HepG2 (cell line): ENCODE measurements around the gene CORO7. TPM values are rescaled to one million over a fixed set of nuclear protein-coding genes. Genes with fewer than 3 reads are reported as not detected.
A peak's percentile ranks its signal among the peaks of the same experiment; 100 is the strongest.

Experiments used
- ATAC-seq: fragments of 200-7000 bp; cut with Tn5 transposase; 3 replicates; pipeline ENCODE4 v1.9.1; 2020; ENCODE audit warnings: mild to moderate bottlenecking, moderate library complexity
- BruUV-seq: library from RNA; stranded (reverse); fragments of 400-500 nt; replicated peaks from 2 replicates; lab custom pipeline; 2021; lab: Mats Ljungman, UMichigan
- CTCF ChIA-PET: fragments of 300-600 bp; formaldehyde crosslinking; extraction: SDS; loops from one replicate; lab custom pipeline; 2021; ENCODE audit warnings: low total read pairs, inconsistent platforms, low intra/inter-chr PET ratio; lab: Yijun Ruan, JAX
- POLR2A ChIA-PET: fragments of 350-600 bp; sonication (Branson Sonifier 250); formaldehyde crosslinking; loops from one replicate; lab custom pipeline; 2020; ENCODE audit warnings: antibody characterized with exemption, inconsistent platforms; lab: Yijun Ruan, JAX
- DNase-seq: peaks from one replicate; pipeline ENCODE4 v3.0.0-alpha.2; 2015; ENCODE audit warnings: low spot score
- FAIRE-seq: peaks from 3 replicates; lab custom pipeline; 2011; peaks lifted over from hg19 to GRCh38; lab: Jason Lieb, UNC
- H2AFZ ChIP-seq: one replicate; pipeline ENCODE4 v1.6.1; 2011; ENCODE audit warnings: low read length, inconsistent platforms
- H3K27ac ChIP-seq: fragments of 300-600 bp; 3 replicates; pipeline ENCODE4 v1.8.0; 2011; ENCODE audit warnings: mixed run types, mild to moderate bottlenecking, mixed read lengths, low read length, inconsistent platforms; ENCODE audit not compliant: insufficient read depth; ENCODE audit errors: extremely low read length
- H3K27me3 ChIP-seq, 2 experiments: fragments of 200-600 bp in 1 of 2; 2 replicates in 1 of 2; 3 replicates in 1 of 2; pipeline versions ENCODE4 v1.6.0 to v1.8.0; 2011; ENCODE audit warnings: low read length in 2 of 2, mild to moderate bottlenecking in 2 of 2, moderate library complexity in 2 of 2, inconsistent platforms in 1 of 2; ENCODE audit not compliant: insufficient read depth in 2 of 2, control insufficient read depth in 1 of 2
- H3K36me3 ChIP-seq, 2 experiments: fragments of 200-600 bp in 1 of 2; replicated peaks in 1 of 2; 2 replicates in 1 of 2; 3 replicates in 1 of 2; pipeline versions ENCODE4 v1.5.1 to v1.8.0; 2011; ENCODE audit warnings: low read length in 2 of 2, inconsistent platforms in 1 of 2; ENCODE audit not compliant: insufficient read depth in 2 of 2, control insufficient read depth in 1 of 2
- H3K4me1 ChIP-seq: 2 replicates; pipeline ENCODE4 v1.5.1; 2012; ENCODE audit warnings: low read length, inconsistent platforms; ENCODE audit not compliant: insufficient read depth
- H3K4me2 ChIP-seq: 2 replicates; pipeline ENCODE4 v1.6.0; 2011; ENCODE audit warnings: low read depth, low read length, inconsistent platforms
- H3K4me3 ChIP-seq, 3 experiments: fragments of 200-600 bp in 1 of 3; sonication (generic), shearing (Covaris generic) in 1 of 3; replicated peaks in 1 of 3; 2 replicates each; pipeline ENCODE4 v1.5.1; 2011 to 2016; ENCODE audit warnings: low read length in 3 of 3, inconsistent platforms in 2 of 3, low read depth in 2 of 3, mild to moderate bottlenecking in 2 of 3, control low read depth in 1 of 3, mixed read lengths in 1 of 3; ENCODE audit not compliant: insufficient read depth in 1 of 3
- H3K79me2 ChIP-seq: one replicate; pipeline ENCODE4 v1.6.1; 2011; ENCODE audit warnings: low read length, inconsistent platforms; ENCODE audit not compliant: insufficient read depth
- H3K9ac ChIP-seq: 2 replicates; pipeline ENCODE4 v1.6.0; 2011; ENCODE audit warnings: mild to moderate bottlenecking, low read depth, low read length, inconsistent platforms; ENCODE audit not compliant: insufficient read depth
- H3K9me3 ChIP-seq: 2 replicates; pipeline ENCODE4 v1.5.1; 2012; ENCODE audit warnings: mild to moderate bottlenecking, low read length
- H4K20me1 ChIP-seq: 2 replicates; pipeline ENCODE4 v1.6.0; 2011; ENCODE audit warnings: inconsistent platforms, mild to moderate bottlenecking, low read length, moderate library complexity; ENCODE audit not compliant: insufficient read depth
- GFI1 ChIP-seq: sonication (generic); formaldehyde crosslinking; IDR thresholded peaks from 2 replicates; pipeline ENCODE4 v1.5.0; 2020; ENCODE audit warnings: missing genetic modification reagents, mild to moderate bottlenecking, borderline replicate concordance
- HNF4A ChIP-seq: sonication (generic); formaldehyde crosslinking; IDR thresholded peaks from 2 replicates; pipeline ENCODE4 v1.4.0; 2020; ENCODE audit warnings: missing genetic modification reagents
- HNRNPL ChIP-seq: fragments of 200-400 bp; formaldehyde crosslinking; IDR thresholded peaks from 2 replicates; pipeline ENCODE4 v1.6.1; 2017; ENCODE audit warnings: mild to moderate bottlenecking, low read depth, low read length
- JUND ChIP-seq: sonication (generic); formaldehyde crosslinking; IDR thresholded peaks from 2 replicates; pipeline ENCODE4 v1.8.0; 2022; ENCODE audit warnings: mild to moderate bottlenecking, missing genetic modification reagents
- MED1 ChIP-seq: sonication (generic); formaldehyde crosslinking; IDR thresholded peaks from 2 replicates; pipeline ENCODE4 v1.4.0; 2020; ENCODE audit warnings: missing genetic modification reagents
- PBX3 ChIP-seq: sonication (generic); formaldehyde crosslinking; IDR thresholded peaks from 2 replicates; pipeline ENCODE4 v1.8.1; 2023; ENCODE audit warnings: missing genetic modification reagents, inconsistent platforms, borderline replicate concordance
- RBM39 ChIP-seq: fragments of 200-400 bp; formaldehyde crosslinking; IDR thresholded peaks from one replicate; pipeline ENCODE4 v1.6.1; 2018; ENCODE audit warnings: antibody characterized with exemption, mild to moderate bottlenecking, low read depth, low read length; ENCODE audit not compliant: poor library complexity, severe bottlenecking
- TOE1 ChIP-seq: sonication (generic); formaldehyde crosslinking; IDR thresholded peaks from 2 replicates; pipeline ENCODE4 v1.4.0; 2020; ENCODE audit warnings: mild to moderate bottlenecking, missing genetic modification reagents
- ZFX ChIP-seq: sonication (generic); formaldehyde crosslinking; IDR thresholded peaks from 2 replicates; pipeline ENCODE4 v1.4.0; 2020; ENCODE audit warnings: mild to moderate bottlenecking, low read depth, missing genetic modification reagents, moderate library complexity
- ZKSCAN5 ChIP-seq: sonication (generic); formaldehyde crosslinking; IDR thresholded peaks from 2 replicates; pipeline ENCODE4 v1.5.1; 2020; ENCODE audit warnings: mild to moderate bottlenecking, missing genetic modification reagents
- ZNF34 ChIP-seq: sonication (generic); formaldehyde crosslinking; IDR thresholded peaks from 2 replicates; pipeline ENCODE4 v1.4.0; 2020; ENCODE audit warnings: mild to moderate bottlenecking, missing genetic modification reagents, borderline replicate concordance
- ZNF530 ChIP-seq: sonication (generic); formaldehyde crosslinking; IDR thresholded peaks from 2 replicates; pipeline ENCODE4 v1.5.0; 2020; ENCODE audit warnings: low read depth, mild to moderate bottlenecking, missing genetic modification reagents
- ZNF687 ChIP-seq: sonication (generic); formaldehyde crosslinking; IDR thresholded peaks from 2 replicates; pipeline ENCODE4 v1.5.1; 2020; ENCODE audit warnings: mild to moderate bottlenecking, missing genetic modification reagents, moderate library complexity
- ZNF749 ChIP-seq: sonication (generic); formaldehyde crosslinking; IDR thresholded peaks from 2 replicates; pipeline ENCODE4 v1.8.0; 2022; ENCODE audit warnings: mild to moderate bottlenecking, missing genetic modification reagents, moderate library complexity, borderline replicate concordance
- ZNF770 ChIP-seq: sonication (generic); formaldehyde crosslinking; IDR thresholded peaks from 2 replicates; pipeline ENCODE4 v1.5.0; 2020; ENCODE audit warnings: mild to moderate bottlenecking, missing genetic modification reagents
- WGBS: methylation state at CpG from one replicate; pipeline ENCODE4 v1.1.6; 2017; ENCODE audit warnings: low lambda C conversion rate; 5-methylcytosine and 5-hydroxymethylcytosine counted together
- in situ Hi-C: cut with HindIII; loops from 2 replicates; pipeline ENCODE4 v1.10.0; 2017; ENCODE audit warnings: low pct_unique_long_range_greater_than_20kb; ENCODE audit not compliant: extremely low pct_ligation_motif_present
- intact Hi-C: fragments of 100-400 bp; cut with micrococcal nuclease; formaldehyde crosslinking; loops from one replicate; pipeline ENCODE4 v1.10.0; 2022; ENCODE audit not compliant: unreplicated experiment
- polyA plus RNA-seq, 8 experiments: library from polyadenylated mRNA; depleted of rRNA in 3 of 8; stranded (reverse) in 7 of 8; unstranded in 1 of 8; fragments of >200 nt; fragmentation: Illumina TruSeq in 4 of 8; extraction: Trizol in 4 of 8; gene quantifications; 2 replicates each; pipeline versions ENCODE4 v1.2.1 to v1.2.3, GENCODE V29; 2011 to 2016; ENCODE audit warnings: low read depth in 4 of 8, missing spikeins in 1 of 8, mixed read lengths in 1 of 8; ENCODE audit not compliant: insufficient read depth in 1 of 8
- total RNA-seq, 5 experiments: library from RNA; depleted of rRNA; stranded (reverse); fragments of >200 nt; fragmentation: Illumina TruSeq; extraction: Trizol; gene quantifications; 2 replicates each; pipeline ENCODE4 v1.2.3, GENCODE V29; 2016; ENCODE audit warnings: low read depth in 1 of 5

CORO7 gene
- total and polyA plus RNA-seq, 2 of the 13 experiments (the other 11 are each of a cell fraction or from before 2014, with no cell fraction given) = 9.9 to 14.3 TPM

DNA sequence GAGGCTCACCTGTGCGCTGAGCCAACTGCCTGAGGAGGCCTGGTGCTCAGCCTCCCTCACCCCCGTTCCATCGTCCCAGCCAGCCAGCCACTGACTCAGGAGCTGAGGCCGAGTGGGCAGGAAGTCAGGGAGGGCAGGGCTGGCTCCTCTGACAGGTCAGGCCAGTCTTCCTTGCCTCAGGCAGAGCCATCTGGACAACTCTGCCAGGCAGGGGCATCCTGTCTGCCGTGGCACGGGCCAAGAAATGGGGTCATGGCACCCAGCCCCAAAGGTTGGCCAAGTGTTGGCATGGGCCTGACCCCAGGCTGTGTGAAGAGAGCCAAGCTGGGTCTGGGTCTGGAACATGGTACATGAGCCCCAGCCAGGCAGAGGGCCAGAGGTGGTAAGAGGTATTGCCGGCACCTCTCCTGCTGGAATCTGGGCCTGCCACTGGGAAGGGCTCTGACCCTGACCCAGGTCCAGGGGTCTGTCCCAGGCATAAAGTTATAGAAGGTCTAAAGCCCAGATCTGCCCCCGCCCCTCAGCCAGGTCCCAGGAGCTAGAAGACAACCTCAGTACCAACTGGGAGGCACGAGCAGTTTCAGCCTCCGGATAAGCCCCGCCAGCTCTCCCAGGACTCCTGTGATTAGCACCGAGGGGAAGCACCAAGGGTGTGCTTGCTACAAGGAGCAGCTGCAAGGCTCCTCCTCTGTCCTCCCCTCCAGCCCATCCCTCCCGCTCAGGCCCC lies 47.2 kb downstream of the CORO7 start:
- FAIRE-seq (no peak), DNase-seq (no peak), ATAC-seq (peak; percentile 11)
- intact Hi-C loops (no loop called here), in situ Hi-C loops (no loop called here)
- H3K27ac ChIP-seq = peak overlapping the region; percentile 46
- no peak overlapping the region; a peak in 1 of 6 replicates for H3K4me3 ChIP-seq
- ChIA-PET CTCF (no interaction called here), POLR2A (interaction anchor here (0.8 to 3.5 kb wide), 5 partner anchors 11 to 31 kb away, joined by 3 to 36 read pairs (median 5); partner anchors contain the start of gene PAM16)
- H3K79me2 ChIP-seq = peaks cover 19% of the 10 kb centered on the region
- H2AFZ ChIP-seq = no peak overlapping the region
- peak overlapping the region; percentile 57 for H3K4me2 ChIP-seq
- H3K9me3 ChIP-seq = no peaks in the 10 kb centered on the region
- peak overlapping the region; percentile 10 for H3K9ac ChIP-seq
- 66% methylated on average over 5 of the region's 13 CpGs for WGBS
- H3K36me3 ChIP-seq = no peaks in the 10 kb centered on the region
- peaks cover 68% of the 10 kb centered on the region for H3K4me1 ChIP-seq
- H4K20me1 ChIP-seq = peaks cover 10% of the 10 kb centered on the region; the same call in 1 of the 2 replicates
- no peaks in the 10 kb centered on the region for H3K27me3 ChIP-seq
- BruUV-seq = no TSS peak
- no peak for TF ChIP-seq PBX3 (CRISPR knock-in tag)
- TF ChIP-seq ZNF770 (CRISPR knock-in tag) = 0 out of 2 replicates have a peak, but pooled peaks have one; percentile 6
- 0 out of 2 replicates have a peak, but pooled peaks have one; percentile 40 for TF ChIP-seq GFI1 (CRISPR knock-in tag)
- TF ChIP-seq ZKSCAN5 (CRISPR knock-in tag) = no peak
- peak; percentile 28; the same call in 1 of the 2 replicates for TF ChIP-seq MED1 (CRISPR knock-in tag)
- no peak for TF ChIP-seq TOE1 (CRISPR knock-in tag)
- TF ChIP-seq RBM39 = peak; percentile 25
- peak; percentile 88; the same call in 1 of the 2 replicates for TF ChIP-seq HNRNPL
- no peak for TF ChIP-seq ZNF530 (CRISPR knock-in tag)
- TF ChIP-seq ZNF687 = peak; percentile 69
- no peak for TF ChIP-seq ZNF34 (CRISPR knock-in tag)
- 0 out of 2 replicates have a peak, but pooled peaks have one; percentile 20 for TF ChIP-seq ZFX (CRISPR knock-in tag)
- TF ChIP-seq JUND = no peak
- TF ChIP-seq HNF4A = peak; percentile 40
- no peak for TF ChIP-seq ZNF749 (CRISPR knock-in tag)
